Pancreas (tissue), 10 donors: ENCODE data around the gene WWOX. TPM values are rescaled to one million over a fixed set of nuclear protein-coding genes. Genes with fewer than 3 reads are reported as not detected.
A peak's percentile ranks its signal among the peaks of the same experiment; 100 is the strongest.

Experiments used
- ATAC-seq, 4 donors: fragments of 200-7000 bp; cut with Tn5 transposase; one replicate each; pipeline versions ENCODE4 v1.8.0 to v1.9.1; 2020; ENCODE audit warnings: mild to moderate bottlenecking in 4 of 4, moderate library complexity in 4 of 4
- DNase-seq, 6 donors: peaks; one replicate each; pipeline ENCODE4 v3.0.0-alpha.2; 2020
- FAIRE-seq: peaks from 2 replicates; lab custom pipeline; 2012; peaks lifted over from hg19 to GRCh38; lab: Jason Lieb, UNC
- H3K27ac ChIP-seq, 4 donors: fragments of 200-600 bp; sonication (generic); 1 replicate in 3 of 4; 2 replicates in 1 of 4; pipeline versions ENCODE4 v1.5.0 to v1.8.0; 2020
- H3K27me3 ChIP-seq, 4 donors: fragments of 200-600 bp; one replicate each; pipeline ENCODE4 v1.8.0; 2021
- H3K36me3 ChIP-seq, 3 donors: fragments of 200-600 bp; sonication (generic) in 1 of 3; one replicate each; pipeline versions ENCODE4 v1.5.0 to v1.8.0; 2020 to 2021
- H3K4me1 ChIP-seq, 3 donors: fragments of 200-600 bp; one replicate each; pipeline ENCODE4 v1.8.0; 2021
- H3K4me3 ChIP-seq, 4 donors: fragments of 200-600 bp; sonication (generic) in 2 of 4; one replicate each; pipeline versions ENCODE4 v1.5.0 to v1.8.0; 2020 to 2021
- H3K9me3 ChIP-seq, 4 donors: fragments of 200-600 bp; one replicate each; pipeline ENCODE4 v1.8.0; 2021
- CTCF ChIP-seq, 4 donors: fragments of 200-600 bp; sonication (generic) in 3 of 4; IDR thresholded peaks; one replicate each; pipeline versions ENCODE4 v1.5.0 to v1.8.0; 2021; ENCODE audit warnings: antibody characterized with exemption in 4 of 4
- WGBS, 2 donors: extraction: QIAGEN DNeasy Blood & Tissue Kit; methylation state at CpG; one replicate each; pipeline ENCODE4 v1.1.7; 2013; 5-methylcytosine and 5-hydroxymethylcytosine counted together
- intact Hi-C, 3 donors: fragments of 100-400 bp; cut with DNase I; formaldehyde crosslinking; loops; one replicate each; pipeline versions ENCODE4 v1.11.1 to v1.14.2; 2022
- polyA plus RNA-seq, 2 donors: library from polyadenylated mRNA; stranded (reverse); fragments of 200-250 nt; gene quantifications; one replicate each; pipeline ENCODE4 v1.2.3, GENCODE V29; 2013
- total RNA-seq, 6 donors: library from RNA; stranded (reverse); fragmentation: NEBNext Ultra II Directional in 4 of 6; extraction: Animal tissue kit (Norgen Biotek cat#: 25700) in 4 of 6; gene quantifications; one replicate each; pipeline versions ENCODE4 v1.2.1 to v1.2.4, GENCODE V29; 2021 to 2023
- donor health status: healthy with polysubstance abuse.
- donor health status: DM: no; HTN: no; CAD: no; lungs with moderate emphysema.
- donor health status: DM: no; HTN: no; CAD: no.
- donor health status: control.
- donor health status: control.
- donor health status: Bipolar disorder and iron deficiency.
- donor health status: DM: yes; HTN: yes; CAD: no.
- donor health status: DM: no; HTN: no; CAD: no.
- donor health status: DM: no; HTN: no; CAD: no.
- donor health status: DM: yes; HTN: yes; CAD: no.

Gene WWOX
- total and polyA plus RNA-seq, 8 donors = 6.8 to 14.4 (median 10.8) TPM

DNA sequence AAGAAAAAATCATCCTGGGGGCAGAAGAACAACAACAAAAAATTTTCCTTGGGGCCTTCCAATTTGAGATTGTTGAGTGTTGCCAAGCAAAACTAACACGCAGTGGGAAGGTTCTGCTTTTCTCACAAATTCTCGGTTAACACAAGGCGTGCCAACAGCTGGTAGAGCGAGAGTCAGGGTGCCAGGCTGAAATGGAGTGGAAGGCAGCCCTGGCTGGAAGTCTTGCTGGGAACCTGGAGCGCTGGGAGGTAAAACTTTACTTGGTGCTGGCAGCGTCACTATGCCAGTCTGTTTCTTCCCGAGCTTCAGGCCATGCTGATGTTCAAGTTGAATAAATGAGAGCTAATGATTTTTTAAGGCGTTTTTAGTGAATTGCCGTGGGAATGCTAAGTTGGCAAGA lies 189.4 kb downstream of the WWOX start:
- Histone ChIP-seq H3K36me3 (no peaks in the 10 kb centered on the region), H3K4me3 (no peak overlapping the region), H3K27me3 (no peaks in the 10 kb centered on the region), H3K27ac (no peak overlapping the region), H3K9me3 (no peaks in the 10 kb centered on the region), H3K4me1 (peaks cover 0 to 25% (median 21%) of the 10 kb centered on the region in 3 donors)
- 78 to 84% methylated on average over 9 of the region's 9 CpGs for WGBS, 2 donors
- intact Hi-C loops = no loop called here
- DNase-seq (no peak), ATAC-seq (no peak), FAIRE-seq (no peak)
- TF ChIP-seq CTCF (IDR thresholded peaks at IDR 0.05) = no peak

DNA sequence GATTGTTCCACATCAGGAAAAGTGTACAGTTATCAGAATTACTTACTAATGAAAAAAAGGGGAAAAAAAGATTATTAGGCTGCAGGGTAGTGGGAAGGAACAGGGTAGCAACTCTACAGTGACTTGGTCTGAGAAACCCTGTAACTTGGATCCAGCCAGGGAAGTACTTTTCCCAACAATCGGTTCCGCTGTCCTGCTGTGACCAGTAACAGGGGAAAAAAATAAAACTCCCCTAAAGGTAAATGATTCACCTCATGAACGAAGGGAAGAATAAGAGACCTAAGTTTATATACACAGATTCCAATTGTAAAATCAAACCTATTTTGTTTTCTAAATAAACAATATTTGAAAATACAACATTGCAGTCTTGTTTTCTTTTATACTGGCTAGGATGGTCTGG lies 189.9 kb downstream of the WWOX start:
- H3K36me3 ChIP-seq = no peaks in the 10 kb centered on the region
- FAIRE-seq = no peak
- H3K27ac ChIP-seq = no peak overlapping the region

GRCh38 chr16:78289844-78290277 lies 190.4 kb downstream of the WWOX start:
- peaks cover 0 to 28% (median 21%) of the 10 kb centered on the region in 3 donors for H3K4me1 ChIP-seq
- ATAC-seq = no peak
- H3K27me3 ChIP-seq = no peaks in the 10 kb centered on the region
- TF ChIP-seq CTCF (IDR thresholded peaks at IDR 0.05) = no peak
- FAIRE-seq = no peak
- no peaks in the 10 kb centered on the region for H3K9me3 ChIP-seq
- no peak for DNase-seq
- intact Hi-C loops = no loop called here
- H3K4me3 ChIP-seq = no peak overlapping the region
- no peaks in the 10 kb centered on the region for H3K36me3 ChIP-seq
- H3K27ac ChIP-seq = no peak overlapping the region
- 49 to 56% methylated on average over 7 of the region's 7 CpGs for WGBS, 2 donors

More for the DNA sequence above, 189.9 kb downstream of the WWOX start:
- 65 to 76% methylated on average over 3 of the region's 3 CpGs for WGBS, 2 donors
- Histone ChIP-seq H3K27me3 (no peaks in the 10 kb centered on the region), H3K4me1 (peaks cover 0 to 28% (median 21%) of the 10 kb centered on the region in 3 donors), H3K4me3 (no peak overlapping the region), H3K9me3 (no peaks in the 10 kb centered on the region)
- no peak for TF ChIP-seq CTCF (IDR thresholded peaks at IDR 0.05)
- ATAC-seq = no peak
- no peak for DNase-seq
- intact Hi-C loops = no loop called here

DNA sequence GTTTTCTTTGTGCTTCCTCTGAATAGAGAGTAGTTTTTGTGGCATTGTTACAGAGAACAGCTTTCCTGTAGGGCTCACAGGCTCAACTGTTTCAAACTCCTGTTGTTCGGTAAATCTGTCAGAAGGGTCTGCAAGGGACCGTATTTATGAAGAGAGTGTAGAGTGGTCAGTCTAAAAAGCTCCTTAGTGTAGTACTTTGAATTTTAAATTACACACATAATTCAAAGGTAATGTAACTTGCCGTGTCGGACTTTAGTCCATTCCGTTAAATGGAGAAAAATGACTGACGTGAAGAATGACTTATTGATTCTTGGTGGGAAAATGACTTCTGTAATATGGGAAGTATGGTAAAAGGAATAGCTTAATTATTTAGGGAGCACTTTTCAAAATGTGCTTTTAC lies 190.9 kb downstream of the WWOX start:
- H3K9me3 ChIP-seq = no peaks in the 10 kb centered on the region
- H3K4me1 ChIP-seq = peaks cover 0 to 28% (median 21%) of the 10 kb centered on the region in 3 donors
- FAIRE-seq (no peak), ATAC-seq (no peak), DNase-seq (no peak)
- H3K27me3 ChIP-seq = no peaks in the 10 kb centered on the region
- TF ChIP-seq CTCF (IDR thresholded peaks at IDR 0.05) = no peak
- intact Hi-C loops = no loop called here
- WGBS, 2 donors = 41 to 61% methylated on average over 6 of the region's 6 CpGs
- H3K36me3 ChIP-seq = no peaks in the 10 kb centered on the region
- no peak overlapping the region for H3K4me3 ChIP-seq
- H3K27ac ChIP-seq = no peak overlapping the region

DNA sequence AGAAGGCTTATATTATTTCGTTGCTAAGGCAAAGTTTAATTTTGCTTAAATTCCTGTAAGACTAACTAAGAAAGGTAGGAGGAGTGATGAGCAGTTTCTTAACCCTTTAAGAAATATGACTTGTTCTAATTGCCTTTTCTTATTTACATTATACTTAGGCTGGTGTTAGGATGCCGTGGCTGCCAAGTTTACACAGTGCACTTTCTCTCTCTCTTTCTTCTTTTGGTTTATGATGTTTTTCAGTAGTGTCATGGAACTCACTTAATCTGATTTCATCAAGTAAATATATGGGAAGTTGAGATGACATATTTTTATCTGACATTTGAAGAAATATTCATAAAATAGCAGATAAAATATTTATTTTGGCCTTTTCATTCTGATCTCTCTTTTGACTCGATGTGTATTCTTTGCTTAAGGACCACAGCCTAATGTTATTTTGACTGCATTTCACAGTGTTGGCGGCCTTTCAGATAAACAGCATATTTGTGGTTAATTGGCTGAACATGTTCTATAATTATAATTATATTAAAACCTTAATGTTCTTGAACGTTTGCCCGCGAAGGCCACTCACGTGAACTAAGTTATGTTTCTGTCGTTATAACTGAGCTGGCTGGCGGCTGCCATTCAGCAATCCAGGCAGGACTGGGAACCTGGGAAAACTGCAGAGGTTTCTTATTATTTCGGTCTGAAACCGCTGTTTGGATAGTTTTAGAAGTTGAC lies 191.6 kb downstream of the WWOX start:
- ATAC-seq (peak in 1 of 4 donors; percentile 22), FAIRE-seq (no peak), DNase-seq (no peak)
- H3K9me3 ChIP-seq = no peaks in the 10 kb centered on the region
- WGBS, 2 donors = 44 to 52% methylated on average over 12 of the region's 12 CpGs
- H3K27me3 ChIP-seq = no peaks in the 10 kb centered on the region
- no peaks in the 10 kb centered on the region for H3K36me3 ChIP-seq
- intact Hi-C loops = no loop called here
- H3K4me3 ChIP-seq = no peak overlapping the region
- H3K27ac ChIP-seq = peak overlapping the region in 1 of 4 donors; percentile 11
- peaks cover 0 to 28% (median 21%) of the 10 kb centered on the region in 3 donors for H3K4me1 ChIP-seq
- no peak for TF ChIP-seq CTCF (IDR thresholded peaks at IDR 0.05)
